Brain microvascular endothelial cell (primary cell): Measurements from ENCODE around the gene CAMTA1.

Source experiments
- DNase-seq: peaks from one replicate; pipeline ENCODE4 v3.0.0-alpha.2; 2020
- H3K27ac ChIP-seq: fragments of 250-450 bp; sonication (Bioruptor Pico); 2 replicates; pipeline ENCODE4 v1.5.1; 2020; ENCODE audit warnings: mild to moderate bottlenecking, moderate library complexity
- H3K27me3 ChIP-seq: fragments of 250-450 bp; sonication (Bioruptor Pico); replicated peaks from 2 replicates; pipeline ENCODE4 v1.5.1; 2020; ENCODE audit warnings: mild to moderate bottlenecking
- H3K36me3 ChIP-seq: fragments of 250-450 bp; sonication (Bioruptor Pico); replicated peaks from 2 replicates; pipeline ENCODE4 v1.5.1; 2020; ENCODE audit warnings: mild to moderate bottlenecking
- H3K4me3 ChIP-seq: 2 replicates; pipeline ENCODE4 v1.5.1; 2011; ENCODE audit warnings: low read depth, mild to moderate bottlenecking, control low read depth, low read length, moderate library complexity
- in situ Hi-C: cut with HindIII; loops from 2 replicates; pipeline ENCODE4 v1.10.0; 2017; ENCODE audit warnings: low sequenced_read_pairs, low pct_ligation_motif_present
- TF ChIP-seq, protein P1 (sequence below): IDR thresholded peaks from 2 replicates; pipeline ENCODE4 v1.5.1; 2011; ENCODE audit warnings: low read depth, mild to moderate bottlenecking, moderate library complexity, low read length, control low read depth, inconsistent platforms; ENCODE audit errors: missing control alignments

CAMTA1 gene

DNA sequence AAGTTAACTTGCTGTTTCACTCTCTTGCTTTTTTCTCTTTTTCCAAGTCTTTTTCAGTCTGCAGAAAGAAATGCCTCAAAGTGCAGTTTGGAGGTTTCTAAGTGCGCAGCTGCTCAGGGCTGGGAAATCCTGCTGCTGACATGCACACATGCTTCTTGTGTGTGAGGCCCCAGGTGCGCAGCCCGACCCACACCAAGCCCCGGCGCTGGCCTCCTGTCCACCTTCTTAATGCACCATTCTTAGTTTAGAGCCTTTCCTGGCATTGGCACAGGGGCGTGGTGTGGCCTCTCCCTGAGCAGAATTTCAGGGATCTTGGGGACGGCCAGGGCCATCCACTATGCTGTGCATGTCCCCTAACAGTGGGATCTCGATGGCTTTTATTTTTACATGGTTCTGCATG lies 315.2 kb downstream of the CAMTA1 start:
- TF ChIP-seq, protein P1, sequence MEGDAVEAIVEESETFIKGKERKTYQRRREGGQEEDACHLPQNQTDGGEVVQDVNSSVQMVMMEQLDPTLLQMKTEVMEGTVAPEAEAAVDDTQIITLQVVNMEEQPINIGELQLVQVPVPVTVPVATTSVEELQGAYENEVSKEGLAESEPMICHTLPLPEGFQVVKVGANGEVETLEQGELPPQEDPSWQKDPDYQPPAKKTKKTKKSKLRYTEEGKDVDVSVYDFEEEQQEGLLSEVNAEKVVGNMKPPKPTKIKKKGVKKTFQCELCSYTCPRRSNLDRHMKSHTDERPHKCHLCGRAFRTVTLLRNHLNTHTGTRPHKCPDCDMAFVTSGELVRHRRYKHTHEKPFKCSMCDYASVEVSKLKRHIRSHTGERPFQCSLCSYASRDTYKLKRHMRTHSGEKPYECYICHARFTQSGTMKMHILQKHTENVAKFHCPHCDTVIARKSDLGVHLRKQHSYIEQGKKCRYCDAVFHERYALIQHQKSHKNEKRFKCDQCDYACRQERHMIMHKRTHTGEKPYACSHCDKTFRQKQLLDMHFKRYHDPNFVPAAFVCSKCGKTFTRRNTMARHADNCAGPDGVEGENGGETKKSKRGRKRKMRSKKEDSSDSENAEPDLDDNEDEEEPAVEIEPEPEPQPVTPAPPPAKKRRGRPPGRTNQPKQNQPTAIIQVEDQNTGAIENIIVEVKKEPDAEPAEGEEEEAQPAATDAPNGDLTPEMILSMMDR: no peak
- no peak overlapping the region for H3K27ac ChIP-seq
- no peaks in the 10 kb centered on the region for H3K36me3 ChIP-seq
- in situ Hi-C loops: no loop called here
- DNase-seq: no peak
- no peak overlapping the region for H3K4me3 ChIP-seq
- peaks cover 3% of the 10 kb centered on the region for H3K27me3 ChIP-seq

DNA sequence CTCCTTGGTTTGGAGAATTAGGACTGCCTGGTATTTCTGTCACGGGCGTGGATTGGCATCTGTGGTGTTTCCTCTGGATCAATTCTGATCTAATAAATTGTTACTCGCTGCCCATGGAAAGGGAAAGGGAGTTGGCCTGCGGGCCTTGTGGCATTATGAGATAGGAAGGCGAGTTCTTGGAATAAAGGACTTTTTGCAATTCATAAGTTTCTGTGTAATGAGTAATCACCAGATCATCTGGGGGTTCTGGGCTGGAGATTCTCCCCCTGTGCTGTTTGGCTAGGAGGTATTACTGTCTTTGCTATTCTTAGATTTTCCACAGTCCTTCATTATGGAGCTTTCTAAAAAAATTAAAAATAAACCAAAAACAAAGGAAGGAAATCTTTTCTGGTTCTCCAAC lies 315.9 kb downstream of the CAMTA1 start:
- Histone ChIP-seq H3K27ac (no peak overlapping the region), H3K27me3 (peaks cover 3% of the 10 kb centered on the region), H3K4me3 (no peak overlapping the region), H3K36me3 (no peaks in the 10 kb centered on the region)
- TF ChIP-seq, protein P1: no peak
- no peak for DNase-seq
- in situ Hi-C loops: no loop called here

DNA sequence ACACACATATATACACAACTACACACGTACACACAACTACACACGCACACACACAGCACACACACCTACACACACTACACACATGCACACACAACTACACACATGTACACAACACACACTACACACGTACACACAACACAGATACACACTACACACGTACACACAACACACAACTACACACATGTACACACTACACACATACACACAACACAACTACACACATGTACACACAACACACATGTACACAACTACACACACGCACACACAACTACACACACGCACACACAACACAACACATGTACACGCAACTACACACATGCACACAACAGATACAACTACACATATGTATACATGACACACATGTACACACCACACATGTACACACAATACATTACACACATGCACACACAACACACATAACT lies 318.1 kb downstream of the CAMTA1 start:
- H3K27me3 ChIP-seq: peaks cover 3% of the 10 kb centered on the region
- in situ Hi-C loops: no loop called here
- DNase-seq: no peak
- H3K27ac ChIP-seq: no peak overlapping the region
- no peak overlapping the region for H3K4me3 ChIP-seq
- TF ChIP-seq, protein P1: no peak
- H3K36me3 ChIP-seq: no peaks in the 10 kb centered on the region

DNA sequence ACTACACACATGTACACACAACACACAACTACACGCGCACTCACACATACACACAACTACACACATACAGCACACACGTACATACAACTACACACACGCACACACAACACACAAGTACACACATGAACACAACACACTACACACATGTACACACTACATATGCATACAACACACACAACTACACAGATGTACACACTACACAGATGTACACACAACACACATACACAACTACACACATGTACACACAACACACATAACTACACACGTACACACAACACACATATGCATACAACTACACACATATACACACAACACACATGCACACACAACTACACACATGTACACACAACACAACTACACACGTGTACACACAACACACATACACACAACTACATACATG lies 318.6 kb downstream of the CAMTA1 start:
- no peak for DNase-seq
- Histone ChIP-seq H3K27ac (no peak overlapping the region), H3K36me3 (no peaks in the 10 kb centered on the region), H3K4me3 (no peak overlapping the region), H3K27me3 (peaks cover 3% of the 10 kb centered on the region)
- in situ Hi-C loops: no loop called here
- TF ChIP-seq, protein P1: no peak

DNA sequence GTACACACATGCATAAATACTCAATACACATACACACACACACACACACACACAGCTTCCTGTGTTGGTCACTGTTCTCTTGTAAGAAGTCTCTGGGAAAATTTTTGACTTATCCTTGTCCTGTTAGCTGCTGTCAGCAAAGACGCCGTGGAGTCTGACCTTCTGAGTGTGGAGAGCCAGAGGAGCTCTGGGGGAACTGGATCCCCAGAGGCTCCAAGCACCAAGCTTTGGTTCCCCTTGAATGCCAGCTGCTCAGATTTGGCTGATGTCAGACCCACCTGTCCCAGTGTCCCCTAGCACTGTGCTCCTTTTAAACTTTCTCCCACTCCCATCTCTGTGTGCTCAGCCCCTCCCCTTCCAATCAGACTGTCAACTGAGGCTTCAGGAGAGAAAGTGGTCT lies 319.1 kb downstream of the CAMTA1 start:
- in situ Hi-C loops: no loop called here
- TF ChIP-seq, protein P1: no peak

DNA sequence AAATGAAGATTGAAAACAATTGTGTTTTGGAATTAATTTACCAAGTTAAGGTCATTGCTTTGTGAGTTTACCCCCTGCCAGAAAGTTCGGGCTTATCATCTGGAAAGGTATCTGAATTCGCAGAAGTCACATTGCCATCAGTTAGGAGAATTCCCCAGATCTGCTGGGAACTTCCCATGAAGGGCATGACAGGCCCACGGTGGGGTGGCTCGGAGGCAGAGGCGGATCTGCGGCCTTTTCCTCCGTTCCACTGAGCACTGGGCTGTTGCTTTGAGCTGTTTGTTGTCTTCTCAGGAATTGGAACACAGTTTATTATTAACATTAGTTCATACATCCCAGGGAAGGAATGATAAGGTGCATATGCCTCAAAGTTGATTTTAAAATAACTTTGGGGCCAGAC lies 320.0 kb downstream of the CAMTA1 start:
- no peak for DNase-seq
- TF ChIP-seq, protein P1: no peak
- Histone ChIP-seq H3K36me3 (no peaks in the 10 kb centered on the region), H3K27me3 (no peaks in the 10 kb centered on the region), H3K27ac (no peak overlapping the region), H3K4me3 (no peak overlapping the region)
- in situ Hi-C loops: no loop called here

More for the DNA sequence above, 319.1 kb downstream of the CAMTA1 start:
- Histone ChIP-seq H3K27ac (no peak overlapping the region), H3K27me3 (peaks cover 3% of the 10 kb centered on the region), H3K36me3 (no peaks in the 10 kb centered on the region), H3K4me3 (no peak overlapping the region)
- DNase-seq: no peak
